Neuronal stem cell (in vitro differentiated cells): ENCODE data around the gene STXBP5L.

Experiments
- DNase-seq: peaks from one replicate; pipeline ENCODE4 v3.0.0-alpha.2; 2013; ENCODE audit warnings: low spot score
- H2AFZ ChIP-seq: one replicate; pipeline ENCODE4 v1.6.1; 2013; ENCODE audit warnings: mild to moderate bottlenecking, low read length, inconsistent platforms
- H2AK5ac ChIP-seq: 2 replicates; pipeline ENCODE4 v1.6.1; 2013; ENCODE audit warnings: low read depth, mild to moderate bottlenecking, inconsistent platforms, low read length, moderate library complexity, mixed read lengths
- H2BK120ac ChIP-seq: 2 replicates; pipeline ENCODE4 v1.6.1; 2013; ENCODE audit warnings: low read depth, mild to moderate bottlenecking, inconsistent platforms, low read length, moderate library complexity, mixed read lengths
- H2BK12ac ChIP-seq: one replicate; pipeline ENCODE4 v1.6.1; 2013; ENCODE audit warnings: low read length, inconsistent platforms
- H2BK15ac ChIP-seq: 2 replicates; pipeline ENCODE4 v1.6.1; 2013; ENCODE audit warnings: mild to moderate bottlenecking, low read length, inconsistent platforms, mixed read lengths
- H2BK5ac ChIP-seq: one replicate; pipeline ENCODE4 v1.6.1; 2013; ENCODE audit warnings: inconsistent platforms, mild to moderate bottlenecking, low read length, moderate library complexity
- H3K14ac ChIP-seq: one replicate; pipeline ENCODE4 v1.6.1; 2013; ENCODE audit warnings: low read length, inconsistent platforms
- H3K18ac ChIP-seq: 2 replicates; pipeline ENCODE4 v1.6.1; 2013; ENCODE audit warnings: low read length, inconsistent platforms
- H3K23ac ChIP-seq: 2 replicates; pipeline ENCODE4 v1.6.1; 2013; ENCODE audit warnings: low read depth, mild to moderate bottlenecking, mixed read lengths, low read length, inconsistent platforms; ENCODE audit not compliant: poor library complexity
- H3K27ac ChIP-seq: replicated peaks from 3 replicates; pipeline ENCODE4 v1.5.1; 2013; ENCODE audit warnings: low read length, inconsistent platforms
- H3K27me3 ChIP-seq, 3 experiments: 2 replicates each; pipeline ENCODE4 v1.6.1; 2013; ENCODE audit warnings: low read length in 3 of 3, mild to moderate bottlenecking in 2 of 3, inconsistent platforms in 1 of 3, low read depth in 1 of 3, mixed read lengths in 1 of 3, moderate library complexity in 1 of 3; ENCODE audit not compliant: control insufficient read depth in 3 of 3, insufficient read depth in 3 of 3
- H3K36me3 ChIP-seq, 2 donors: replicated peaks in 1 of 2; 2 replicates each; pipeline ENCODE4 v1.6.1; 2013; ENCODE audit warnings: low read length in 2 of 2; ENCODE audit not compliant: control insufficient read depth in 2 of 2, insufficient read depth in 2 of 2
- H3K4ac ChIP-seq: 2 replicates; pipeline ENCODE4 v1.6.1; 2013; ENCODE audit warnings: inconsistent platforms, mild to moderate bottlenecking, low read length, moderate library complexity
- H3K4me1 ChIP-seq, 2 donors: 1 replicate in 1 of 2; 2 replicates in 1 of 2; pipeline ENCODE4 v1.6.1; 2013; ENCODE audit warnings: low read length in 2 of 2, low read depth in 1 of 2; ENCODE audit not compliant: control insufficient read depth in 2 of 2, insufficient read depth in 1 of 2
- H3K4me2 ChIP-seq: one replicate; pipeline ENCODE4 v1.6.1; 2013; ENCODE audit warnings: mild to moderate bottlenecking, low read length, inconsistent platforms; ENCODE audit not compliant: insufficient read depth, poor library complexity, severe bottlenecking
- H3K4me3 ChIP-seq, 2 donors: 2 replicates each; pipeline ENCODE4 v1.5.1; 2013; ENCODE audit warnings: low read length in 2 of 2, mild to moderate bottlenecking in 2 of 2, inconsistent platforms in 1 of 2, moderate library complexity in 1 of 2
- H3K79me1 ChIP-seq: one replicate; pipeline ENCODE4 v1.6.1; 2013; ENCODE audit warnings: low read depth, mild to moderate bottlenecking, inconsistent platforms, low read length, moderate library complexity
- H3K9ac ChIP-seq: one replicate; pipeline ENCODE4 v1.6.1; 2013; ENCODE audit warnings: mild to moderate bottlenecking, low read depth, low read length, inconsistent platforms; ENCODE audit not compliant: poor library complexity
- H3K9me3 ChIP-seq, 2 donors: replicated peaks in 1 of 2; 2 replicates each; pipeline versions ENCODE3 to v1.6.1; 2013; ENCODE audit warnings: low read length in 2 of 2, mild to moderate bottlenecking in 2 of 2, inconsistent platforms in 1 of 2, low read depth in 1 of 2, mixed read lengths in 1 of 2, moderate library complexity in 1 of 2; ENCODE audit not compliant: control insufficient read depth in 2 of 2, insufficient read depth in 1 of 2
- H4K8ac ChIP-seq: one replicate; pipeline ENCODE4 v1.6.1; 2013; ENCODE audit warnings: low read depth, mild to moderate bottlenecking, inconsistent platforms, low read length, moderate library complexity
- H4K91ac ChIP-seq: one replicate; pipeline ENCODE4 v1.6.1; 2013; ENCODE audit warnings: low read length, low read depth, mild to moderate bottlenecking, inconsistent platforms; ENCODE audit not compliant: poor library complexity
- WGBS, 2 donors: extraction: QIAGEN DNeasy Blood & Tissue Kit; methylation state at CpG; one replicate each; pipeline ENCODE4 v1.1.7; 2013; ENCODE audit warnings: missing lambda C conversion rate in 2 of 2, mixed read lengths in 1 of 2; ENCODE audit not compliant: insufficient read length in 2 of 2, insufficient replicate concordance in 1 of 2; ENCODE audit errors: extremely low coverage in 2 of 2; 5-methylcytosine and 5-hydroxymethylcytosine counted together

Gene STXBP5L

DNA sequence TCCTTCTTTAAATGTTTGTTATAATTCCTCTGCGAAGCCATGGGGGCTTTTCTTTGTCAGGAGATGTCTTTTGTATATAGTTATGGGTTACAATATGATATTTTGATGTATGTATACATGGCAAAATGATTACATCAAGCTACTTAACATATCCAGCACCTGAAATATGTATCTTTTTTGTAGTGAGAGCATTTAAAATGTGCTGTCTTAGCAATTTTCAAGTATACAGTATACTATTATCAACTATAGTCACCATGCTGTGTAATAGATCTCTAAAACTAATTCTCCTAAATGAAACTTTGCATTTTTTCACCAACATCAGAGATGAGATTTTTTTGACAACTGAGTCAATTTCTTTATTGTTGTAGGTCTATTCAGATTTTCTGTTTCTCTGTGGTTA lies 77.2 kb downstream of the STXBP5L start:
- H4K91ac ChIP-seq = no peak overlapping the region
- H2BK15ac ChIP-seq = no peak overlapping the region
- no peak overlapping the region for H3K18ac ChIP-seq
- H3K4me2 ChIP-seq = no peak overlapping the region
- DNase-seq = no peak
- H4K8ac ChIP-seq = no peak overlapping the region
- no peaks in the 10 kb centered on the region for H3K36me3 ChIP-seq
- H2BK5ac ChIP-seq = no peak overlapping the region
- no peak overlapping the region for H2AFZ ChIP-seq
- peaks cover 2 to 6% of the 10 kb centered on the region in 2 donors for H3K9me3 ChIP-seq
- peaks cover 2 to 4% of the 10 kb centered on the region in 2 donors for H3K4me1 ChIP-seq
- H3K23ac ChIP-seq = no peak overlapping the region
- H3K79me1 ChIP-seq = no peaks in the 10 kb centered on the region
- H2BK12ac ChIP-seq = no peak overlapping the region
- no peak overlapping the region for H3K9ac ChIP-seq
- no CpG with 5 or more reads among the region's 1 CpG for WGBS, 2 donors
- H3K27ac ChIP-seq = no peak overlapping the region
- H2AK5ac ChIP-seq = no peak overlapping the region
- no peak overlapping the region for H3K4ac ChIP-seq
- no peak overlapping the region for H3K14ac ChIP-seq
- H3K27me3 ChIP-seq = no peaks in the 10 kb centered on the region
- H3K4me3 ChIP-seq = no peak overlapping the region
- H2BK120ac ChIP-seq = no peak overlapping the region

DNA sequence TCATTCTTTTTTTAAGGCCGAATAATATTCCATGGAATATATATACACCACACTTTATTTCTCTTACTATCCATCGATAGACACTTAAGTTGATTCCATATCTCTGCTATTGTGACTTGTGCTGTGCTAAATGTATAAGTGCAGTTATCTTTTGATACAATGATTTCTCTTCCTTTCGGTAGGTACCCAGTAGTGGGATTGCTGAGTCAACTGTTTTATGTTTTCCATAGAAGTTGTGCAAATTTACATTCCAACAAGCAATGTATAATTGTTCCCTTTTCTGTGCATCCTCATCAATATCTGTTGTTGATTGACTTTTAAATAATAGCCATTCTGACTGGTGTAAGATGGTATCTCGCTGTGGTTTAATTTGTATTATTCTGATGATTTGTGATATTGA lies 81.0 kb downstream of the STXBP5L start:
- Histone ChIP-seq H3K9ac (no peak overlapping the region), H2AFZ (no peak overlapping the region), H3K23ac (no peak overlapping the region), H3K4ac (no peak overlapping the region), H3K27ac (no peak overlapping the region), H3K4me3 (no peak overlapping the region), H2BK120ac (no peak overlapping the region), H3K4me1 (peaks cover 0 to under 1% of the 10 kb centered on the region in 2 donors), H2BK15ac (no peak overlapping the region), H2AK5ac (no peak overlapping the region), H4K8ac (no peak overlapping the region), H2BK5ac (no peak overlapping the region), H2BK12ac (no peak overlapping the region), H4K91ac (no peak overlapping the region), H3K27me3 (no peaks in the 10 kb centered on the region), H3K4me2 (no peak overlapping the region), H3K9me3 (peaks cover 0 to 3% of the 10 kb centered on the region in 2 donors), H3K14ac (no peak overlapping the region), H3K79me1 (no peaks in the 10 kb centered on the region), H3K18ac (no peak overlapping the region), H3K36me3 (no peaks in the 10 kb centered on the region)
- no peak for DNase-seq
- WGBS, 2 donors = no CpG with 5 or more reads among the region's 4 CpGs

DNA sequence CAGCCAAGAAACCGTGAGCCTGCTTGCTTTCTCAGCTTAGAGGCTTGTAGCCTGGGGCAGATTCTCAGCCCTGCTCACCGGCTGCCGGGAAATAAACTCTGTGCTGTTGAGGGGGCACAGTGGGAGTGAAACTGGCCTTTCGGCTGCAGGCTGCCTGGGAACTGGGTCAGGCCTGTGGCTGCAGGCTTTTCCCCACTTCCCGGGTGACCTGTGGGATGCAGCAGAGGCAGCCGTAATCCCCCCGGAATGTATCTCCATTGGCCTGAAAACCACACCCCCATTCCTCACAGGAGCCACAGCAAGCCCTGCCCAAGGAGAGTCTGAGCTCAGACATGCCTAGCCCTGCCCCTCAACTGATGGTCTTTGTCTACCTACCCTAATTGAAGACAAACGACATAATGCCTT lies 110.9 kb downstream of the STXBP5L start:
- no peak overlapping the region for H2BK5ac ChIP-seq
- H3K79me1 ChIP-seq = no peaks in the 10 kb centered on the region
- no peak overlapping the region for H3K23ac ChIP-seq
- no peak overlapping the region for H4K8ac ChIP-seq
- H3K14ac ChIP-seq = no peak overlapping the region
- peak overlapping the region in 1 of 2 donors; percentile 50 for H3K4me3 ChIP-seq
- no peak overlapping the region for H2AFZ ChIP-seq
- H3K36me3 ChIP-seq = no peaks in the 10 kb centered on the region
- no peaks in the 10 kb centered on the region for H3K27me3 ChIP-seq
- H3K4me2 ChIP-seq = no peak overlapping the region
- no CpG with 5 or more reads among the region's 8 CpGs for WGBS, 2 donors
- no peak overlapping the region for H4K91ac ChIP-seq
- no peak overlapping the region for H3K18ac ChIP-seq
- H2BK120ac ChIP-seq = no peak overlapping the region
- H3K4ac ChIP-seq = no peak overlapping the region
- no peaks in the 10 kb centered on the region for H3K4me1 ChIP-seq
- no peak overlapping the region for H3K27ac ChIP-seq
- H3K9me3 ChIP-seq = no peaks in the 10 kb centered on the region
- DNase-seq = no peak
- no peak overlapping the region for H2AK5ac ChIP-seq
- no peak overlapping the region for H2BK15ac ChIP-seq
- H2BK12ac ChIP-seq = no peak overlapping the region
- no peak overlapping the region for H3K9ac ChIP-seq

DNA sequence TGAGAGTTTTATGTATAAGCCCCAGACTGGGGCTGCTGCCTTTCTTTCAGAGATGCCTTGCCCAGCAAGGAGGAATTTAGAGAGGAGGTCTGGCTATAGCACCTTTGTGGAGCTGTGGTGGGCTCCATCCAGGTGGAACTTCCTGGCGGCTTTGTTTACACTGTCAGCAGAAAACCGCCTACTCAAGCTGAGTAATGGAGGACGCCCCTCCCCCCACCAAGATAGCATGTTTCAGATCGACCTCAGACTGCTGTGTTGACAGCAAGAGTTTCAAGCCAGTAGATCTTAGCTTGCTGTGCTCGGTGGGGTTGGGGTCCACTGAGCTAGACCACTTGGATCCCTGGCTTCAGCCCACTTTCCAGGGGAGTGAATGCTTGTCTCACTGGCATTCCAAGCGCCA lies 155.6 kb downstream of the STXBP5L start:
- no peak overlapping the region for H2BK12ac ChIP-seq
- H2AFZ ChIP-seq = no peak overlapping the region
- H3K4me2 ChIP-seq = no peak overlapping the region
- no peak overlapping the region for H4K8ac ChIP-seq
- no peak overlapping the region for H3K27ac ChIP-seq
- no peaks in the 10 kb centered on the region for H3K36me3 ChIP-seq
- H4K91ac ChIP-seq = no peak overlapping the region
- H2AK5ac ChIP-seq = no peak overlapping the region
- H3K9me3 ChIP-seq = peaks cover 0 to 6% of the 10 kb centered on the region in 2 donors
- H3K18ac ChIP-seq = no peak overlapping the region
- no peak for DNase-seq
- no peak overlapping the region for H2BK15ac ChIP-seq
- no peak overlapping the region for H3K4ac ChIP-seq
- no peaks in the 10 kb centered on the region for H3K79me1 ChIP-seq
- H3K23ac ChIP-seq = no peak overlapping the region
- H3K9ac ChIP-seq = no peak overlapping the region
- no peak overlapping the region for H3K4me3 ChIP-seq
- no CpG with 5 or more reads among the region's 6 CpGs for WGBS, 2 donors
- H3K14ac ChIP-seq = no peak overlapping the region
- no peak overlapping the region for H2BK120ac ChIP-seq
- no peaks in the 10 kb centered on the region for H3K27me3 ChIP-seq
- H3K4me1 ChIP-seq = peaks cover 0 to 3% of the 10 kb centered on the region in 2 donors
- no peak overlapping the region for H2BK5ac ChIP-seq
